Endothelial cell of umbilical vein (primary cell): ENCODE results near the gene FAT2. TPM values are rescaled to one million over a fixed set of nuclear protein-coding genes. Genes with fewer than 3 reads are reported as not detected.

ENCODE experiments used
- BruUV-seq: library from RNA; stranded (reverse); fragments of 400-500 nt; replicated peaks from 2 replicates; lab custom pipeline; 2021; lab: Mats Ljungman, UMichigan
- CTCF ChIA-PET: fragments of 300-600, 350-600 bp; sonication (Branson Sonifier 250); formaldehyde crosslinking; loops from one replicate; lab custom pipeline; 2021; ENCODE audit warnings: antibody characterized with exemption, inconsistent platforms; lab: Charles Lee
- POLR2A ChIA-PET: fragments of 300-600, 350-600 bp; sonication (Branson Sonifier 250); formaldehyde crosslinking; loops from one replicate; lab custom pipeline; 2021; ENCODE audit warnings: antibody characterized with exemption, inconsistent platforms; lab: Charles Lee
- DNase-seq: peaks from one replicate; pipeline ENCODE4 v3.0.0-alpha.2; 2011; ENCODE audit warnings: low read depth, low spot score
- FAIRE-seq: peaks from 2 replicates; lab custom pipeline; 2011; peaks lifted over from hg19 to GRCh38; lab: Jason Lieb, UNC
- H2AFZ ChIP-seq: 2 replicates; pipeline ENCODE4 v1.6.0; 2012; ENCODE audit warnings: low read depth, low read length, control low read depth, inconsistent platforms
- H3K27ac ChIP-seq: 2 replicates; pipeline ENCODE4 v1.5.1; 2011; ENCODE audit warnings: low read depth, mild to moderate bottlenecking, control low read depth, low read length, moderate library complexity; ENCODE audit not compliant: insufficient read depth
- H3K27me3 ChIP-seq, 2 experiments: 2 replicates each; pipeline versions ENCODE4 v1.6.0 to v1.6.1; 2011; ENCODE audit warnings: low read length in 2 of 2, mixed read lengths in 1 of 2; ENCODE audit not compliant: control insufficient read depth in 2 of 2, insufficient read depth in 2 of 2
- H3K36me3 ChIP-seq, 2 experiments: 2 replicates in 1 of 2; 3 replicates in 1 of 2; pipeline ENCODE4 v1.5.1; 2011; ENCODE audit warnings: low read length in 2 of 2, mild to moderate bottlenecking in 1 of 2, moderate library complexity in 1 of 2; ENCODE audit not compliant: control insufficient read depth in 2 of 2, insufficient read depth in 2 of 2; ENCODE audit errors: extremely low read depth in 1 of 2
- H3K4me1 ChIP-seq: 3 replicates; pipeline ENCODE4 v1.5.1; 2011; ENCODE audit warnings: mild to moderate bottlenecking, low read length; ENCODE audit not compliant: control insufficient read depth, insufficient read depth; ENCODE audit errors: extremely low read depth
- H3K4me2 ChIP-seq: 2 replicates; pipeline ENCODE4 v1.6.1; 2011; ENCODE audit warnings: low read length, control low read depth, mixed read lengths; ENCODE audit not compliant: insufficient read depth
- H3K4me3 ChIP-seq, 3 experiments: fragments of 200-600 bp in 1 of 3; sonication (generic), shearing (Covaris generic) in 1 of 3; replicated peaks in 1 of 3; 2 replicates each; pipeline ENCODE4 v1.5.1; 2011 to 2016; ENCODE audit warnings: control low read depth in 3 of 3, low read length in 3 of 3, mild to moderate bottlenecking in 2 of 3, inconsistent platforms in 1 of 3, low read depth in 1 of 3, moderate library complexity in 1 of 3; ENCODE audit not compliant: insufficient read depth in 1 of 3
- H3K79me2 ChIP-seq: 2 replicates; pipeline ENCODE4 v1.6.0; 2012; ENCODE audit warnings: low read length, inconsistent platforms; ENCODE audit not compliant: control insufficient read depth, insufficient read depth
- H3K9ac ChIP-seq: replicated peaks from 2 replicates; pipeline ENCODE3; 2011; ENCODE audit warnings: low read length, control low read depth; ENCODE audit not compliant: insufficient read depth; ENCODE audit errors: extremely low read depth
- H3K9me1 ChIP-seq: replicated peaks from 3 replicates; pipeline ENCODE4 v1.6.0; 2011; ENCODE audit warnings: mild to moderate bottlenecking, low read length; ENCODE audit not compliant: control insufficient read depth, insufficient read depth; ENCODE audit errors: extremely low read depth
- H3K9me3 ChIP-seq: replicated peaks from 2 replicates; pipeline ENCODE4 v1.5.1; 2012; ENCODE audit warnings: low read length, inconsistent platforms; ENCODE audit not compliant: control insufficient read depth, insufficient read depth
- H4K20me1 ChIP-seq: replicated peaks from 2 replicates; pipeline ENCODE3; 2011; ENCODE audit warnings: mild to moderate bottlenecking, low read length; ENCODE audit not compliant: control insufficient read depth, insufficient read depth; ENCODE audit errors: extremely low read depth
- EZH2 ChIP-seq: IDR thresholded peaks from 2 replicates; pipeline ENCODE4 v1.6.1; 2012; ENCODE audit warnings: borderline replicate concordance, low read depth, mild to moderate bottlenecking, moderate library complexity, low read length, inconsistent platforms; ENCODE audit not compliant: severe bottlenecking
- FOS ChIP-seq: IDR thresholded peaks from 2 replicates; pipeline ENCODE4 v1.6.1; 2011; ENCODE audit warnings: mild to moderate bottlenecking, low read length, moderate library complexity, borderline replicate concordance; ENCODE audit not compliant: insufficient read depth
- GATA2 ChIP-seq: IDR thresholded peaks from 2 replicates; pipeline ENCODE4 v1.7.0; 2011; ENCODE audit warnings: low read depth, mild to moderate bottlenecking, moderate library complexity, mixed read lengths, low read length; ENCODE audit not compliant: insufficient read length, insufficient read depth
- JUN ChIP-seq: IDR thresholded peaks from 2 replicates; pipeline ENCODE4 v1.6.1; 2011; ENCODE audit warnings: borderline replicate concordance, low read depth; ENCODE audit not compliant: insufficient read length, insufficient read depth
- MAX ChIP-seq: IDR thresholded peaks from 2 replicates; pipeline ENCODE4 v1.6.1; 2011; ENCODE audit not compliant: insufficient read depth, insufficient read length
- MYC ChIP-seq: IDR thresholded peaks from one replicate; pipeline ENCODE4 v1.6.1; 2011; ENCODE audit warnings: mild to moderate bottlenecking, low read depth, low read length
- POLR2A ChIP-seq: IDR thresholded peaks from 2 replicates; pipeline ENCODE4 v1.6.1; 2012; ENCODE audit warnings: low read depth, mild to moderate bottlenecking, control low read depth, low read length
- POLR2AphosphoS5 ChIP-seq: IDR thresholded peaks from 2 replicates; pipeline ENCODE4 v1.6.1; 2012; ENCODE audit warnings: low read depth, mild to moderate bottlenecking, control low read depth, low read length, moderate library complexity; ENCODE audit not compliant: insufficient read depth
- dilution Hi-C: fragments of 300-500 bp; cut with MboI; formaldehyde crosslinking; loops from one replicate; pipeline ENCODE4 v1.15.0; 2019; ENCODE audit warnings: low sequenced_read_pairs; ENCODE audit not compliant: extremely low pct_ligation_motif_present
- intact Hi-C: fragments of 100-400 bp; cut with micrococcal nuclease; formaldehyde crosslinking; loops from one replicate; pipeline ENCODE4 v1.10.0; 2022
- polyA plus RNA-seq, 4 experiments: library from polyadenylated mRNA; depleted of rRNA in 3 of 4; stranded (reverse) in 3 of 4; unstranded in 1 of 4; fragments of >200 nt; gene quantifications; 2 replicates each; pipeline versions ENCODE4 v1.2.1 to v1.2.3, GENCODE V29; 2011 to 2012; ENCODE audit warnings: missing spikeins in 1 of 4
- total RNA-seq: library from RNA; stranded (reverse); gene quantifications from 2 replicates; pipeline ENCODE4 v1.2.3, GENCODE V29; 2021
- TF ChIP-seq, protein P1 (sequence below), 2 donors: IDR thresholded peaks; 1 replicate in 1 of 2; 2 replicates in 1 of 2; pipeline ENCODE4 v1.5.1; 2011; ENCODE audit warnings: low read length in 2 of 2, mild to moderate bottlenecking in 2 of 2, moderate library complexity in 2 of 2, control low read depth in 1 of 2, inconsistent platforms in 1 of 2, low read depth in 1 of 2; ENCODE audit not compliant: insufficient read depth in 1 of 2; ENCODE audit errors: extremely low read depth in 1 of 2

The FAT2 gene
- total and polyA plus RNA-seq, 2 donors (not counting 3 experiments of a cell fraction or from before 2014, with no cell fraction given): not detected

DNA sequence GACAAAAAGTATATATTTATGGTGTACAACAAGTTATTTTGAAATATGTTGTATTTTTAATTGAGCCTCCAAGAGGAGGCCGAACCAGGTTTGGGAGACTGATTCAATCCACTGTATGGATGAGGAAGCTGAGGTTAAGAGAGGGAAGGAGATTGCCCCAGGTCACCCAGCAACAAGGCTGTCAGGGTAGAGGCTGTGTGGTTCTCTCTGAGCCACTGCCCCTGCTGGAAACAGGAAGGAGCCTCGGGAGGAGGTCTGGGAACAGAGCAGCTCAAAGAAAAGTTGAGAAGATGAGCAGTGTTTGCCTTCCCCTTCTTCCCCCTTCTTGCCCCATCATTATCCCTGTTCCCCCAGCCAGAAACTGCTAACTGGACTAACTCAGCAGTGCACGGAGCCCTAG is 6.6 kb upstream of the FAT2 start:
- TF ChIP-seq JUN: no peak
- no peak for TF ChIP-seq MAX
- TF ChIP-seq, protein P1, sequence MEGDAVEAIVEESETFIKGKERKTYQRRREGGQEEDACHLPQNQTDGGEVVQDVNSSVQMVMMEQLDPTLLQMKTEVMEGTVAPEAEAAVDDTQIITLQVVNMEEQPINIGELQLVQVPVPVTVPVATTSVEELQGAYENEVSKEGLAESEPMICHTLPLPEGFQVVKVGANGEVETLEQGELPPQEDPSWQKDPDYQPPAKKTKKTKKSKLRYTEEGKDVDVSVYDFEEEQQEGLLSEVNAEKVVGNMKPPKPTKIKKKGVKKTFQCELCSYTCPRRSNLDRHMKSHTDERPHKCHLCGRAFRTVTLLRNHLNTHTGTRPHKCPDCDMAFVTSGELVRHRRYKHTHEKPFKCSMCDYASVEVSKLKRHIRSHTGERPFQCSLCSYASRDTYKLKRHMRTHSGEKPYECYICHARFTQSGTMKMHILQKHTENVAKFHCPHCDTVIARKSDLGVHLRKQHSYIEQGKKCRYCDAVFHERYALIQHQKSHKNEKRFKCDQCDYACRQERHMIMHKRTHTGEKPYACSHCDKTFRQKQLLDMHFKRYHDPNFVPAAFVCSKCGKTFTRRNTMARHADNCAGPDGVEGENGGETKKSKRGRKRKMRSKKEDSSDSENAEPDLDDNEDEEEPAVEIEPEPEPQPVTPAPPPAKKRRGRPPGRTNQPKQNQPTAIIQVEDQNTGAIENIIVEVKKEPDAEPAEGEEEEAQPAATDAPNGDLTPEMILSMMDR (IDR thresholded peaks at IDR 0.05; ENCODE audit: extremely low read depth in 1 of 2, insufficient read depth in 1 of 2, low read depth in 1 of 2, low read length in 2 of 2): no peak
- no peak for TF ChIP-seq POLR2A
- no peak for TF ChIP-seq MYC
- no peak for TF ChIP-seq EZH2
- no peak for TF ChIP-seq POLR2AphosphoS5
- no peak for TF ChIP-seq GATA2
- no peak for TF ChIP-seq FOS
- no peak overlapping the region for H2AFZ ChIP-seq
- no peak overlapping the region for H3K9ac ChIP-seq
- no peaks in the 10 kb centered on the region for H3K79me2 ChIP-seq
- dilution Hi-C loops: no loop called here
- no peak overlapping the region for H3K4me3 ChIP-seq
- H3K27me3 ChIP-seq: peaks cover 0 to 3% of the 10 kb centered on the region in 2 experiments
- H3K9me3 ChIP-seq: no peaks in the 10 kb centered on the region
- no peak overlapping the region for H3K27ac ChIP-seq
- BruUV-seq: no TSS peak
- no peaks in the 10 kb centered on the region for H3K9me1 ChIP-seq
- H4K20me1 ChIP-seq: no peaks in the 10 kb centered on the region
- ChIA-PET CTCF (no interaction called here), POLR2A (no interaction called here)
- H3K4me1 ChIP-seq: no peaks in the 10 kb centered on the region
- DNase-seq (no peak), FAIRE-seq (no peak)
- intact Hi-C loops: no loop called here
- no peaks in the 10 kb centered on the region for H3K36me3 ChIP-seq
- no peak overlapping the region for H3K4me2 ChIP-seq
